Measurements from ENCODE around the gene CCDC127. TPM values are rescaled to one million over a fixed set of nuclear protein-coding genes. Genes with fewer than 3 reads are reported as not detected.

Gene CCDC127
- total RNA-seq, 4 donors from 2014 or later, result 4.1 to 9.0 (median 7.2) TPM

- no peaks in the 10 kb centered on the region for H3K36me3 ChIP-seq
- DNase-seq, result no peak
- no peaks in the 10 kb centered on the region for H3K27me3 ChIP-seq
- no peak overlapping the region for H3K27ac ChIP-seq
- TF ChIP-seq POLR2A (IDR thresholded peaks at IDR 0.05), result no peak
- TF ChIP-seq, protein P1, sequence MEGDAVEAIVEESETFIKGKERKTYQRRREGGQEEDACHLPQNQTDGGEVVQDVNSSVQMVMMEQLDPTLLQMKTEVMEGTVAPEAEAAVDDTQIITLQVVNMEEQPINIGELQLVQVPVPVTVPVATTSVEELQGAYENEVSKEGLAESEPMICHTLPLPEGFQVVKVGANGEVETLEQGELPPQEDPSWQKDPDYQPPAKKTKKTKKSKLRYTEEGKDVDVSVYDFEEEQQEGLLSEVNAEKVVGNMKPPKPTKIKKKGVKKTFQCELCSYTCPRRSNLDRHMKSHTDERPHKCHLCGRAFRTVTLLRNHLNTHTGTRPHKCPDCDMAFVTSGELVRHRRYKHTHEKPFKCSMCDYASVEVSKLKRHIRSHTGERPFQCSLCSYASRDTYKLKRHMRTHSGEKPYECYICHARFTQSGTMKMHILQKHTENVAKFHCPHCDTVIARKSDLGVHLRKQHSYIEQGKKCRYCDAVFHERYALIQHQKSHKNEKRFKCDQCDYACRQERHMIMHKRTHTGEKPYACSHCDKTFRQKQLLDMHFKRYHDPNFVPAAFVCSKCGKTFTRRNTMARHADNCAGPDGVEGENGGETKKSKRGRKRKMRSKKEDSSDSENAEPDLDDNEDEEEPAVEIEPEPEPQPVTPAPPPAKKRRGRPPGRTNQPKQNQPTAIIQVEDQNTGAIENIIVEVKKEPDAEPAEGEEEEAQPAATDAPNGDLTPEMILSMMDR (IDR thresholded peaks at IDR 0.05), result no peak
- no peaks in the 10 kb centered on the region for H3K4me1 ChIP-seq
- H3K4me3 ChIP-seq, result no peak overlapping the region
- peaks cover 0 to 13% (median 4%) of the 10 kb centered on the region in 4 donors for H3K9me3 ChIP-seq
These were observed 68.0 kb downstream of the CCDC127 start for GRCh38 chr5:149745-150485.

GRCh38 chr5:147751-148150, 70.2 kb downstream of the CCDC127 start:
- no peak overlapping the region for H3K4me3 ChIP-seq
- no peaks in the 10 kb centered on the region for H3K4me1 ChIP-seq
- no peak overlapping the region for H3K27ac ChIP-seq
- no peaks in the 10 kb centered on the region for H3K36me3 ChIP-seq
- no peak for DNase-seq
- H3K27me3 ChIP-seq, result no peaks in the 10 kb centered on the region
- TF ChIP-seq, protein P1 (IDR thresholded peaks at IDR 0.05), result no peak
- no peak for TF ChIP-seq POLR2A (IDR thresholded peaks at IDR 0.05)
- H3K9me3 ChIP-seq, result peaks cover 0 to 13% (median 4%) of the 10 kb centered on the region in 4 donors

Other genes starting within 250 kb of the CCDC127 start
- gene PLEKHG4B, start 126.0 kb downstream of the CCDC127 start, total RNA-seq, result 1 to 10 TPM in 1 of 4 donors, under 1 TPM in 2, not detected in 1; 0.18 to 2.5 (median 0.19) TPM
- not detected for gene LRRC14B, start 26.7 kb downstream of the CCDC127 start, total RNA-seq
- gene SDHA, start 167 bp upstream of the CCDC127 start, total RNA-seq, result 100 to 1,000 TPM in 3 of 4 donors, 10 to 100 TPM in 1; 94.9 to 253 (median 207) TPM
- gene PDCD6, start 53.5 kb upstream of the CCDC127 start, total RNA-seq, result 100 to 1,000 TPM in 2 of 4 donors, 10 to 100 TPM in 2; 75.9 to 114 (median 96.0) TPM
- 10 to 100 TPM in 1 of 4 donors, 1 to 10 TPM in 3; 1.6 to 28.1 (median 2.4) TPM for gene AHRR, start 103.6 kb upstream of the CCDC127 start, total RNA-seq
- gene EXOC3, start 225.0 kb upstream of the CCDC127 start, total RNA-seq, result 100 to 1,000 TPM in 3 of 4 donors, 10 to 100 TPM in 1; 74.3 to 201 (median 141) TPM

Data from Peyer's patch (tissue), 4 donors.